ENCODE measurements around the gene PHPT1.
"Not testable (repeated sequence)": the region's sequence is repeated elsewhere in the genome, so short reads cannot be mapped to it uniquely, and the experiment has no call there.

The PHPT1 gene

GRCh38 chr9:136849038-136849959, at the start of gene PHPT1:
Gene PHPT1 (plus strand): TSS chr9:136849409. CDS start chr9:136849431, 22 bp downstream.
- peak; percentile 91 to 100 (median 96) for DNase-seq

- DNase-seq: peak; percentile 76 to 95 (median 89)
Observed at GRCh38 chr9:136799854-136800657, 49.2 kb upstream of the PHPT1 start.

DNA sequence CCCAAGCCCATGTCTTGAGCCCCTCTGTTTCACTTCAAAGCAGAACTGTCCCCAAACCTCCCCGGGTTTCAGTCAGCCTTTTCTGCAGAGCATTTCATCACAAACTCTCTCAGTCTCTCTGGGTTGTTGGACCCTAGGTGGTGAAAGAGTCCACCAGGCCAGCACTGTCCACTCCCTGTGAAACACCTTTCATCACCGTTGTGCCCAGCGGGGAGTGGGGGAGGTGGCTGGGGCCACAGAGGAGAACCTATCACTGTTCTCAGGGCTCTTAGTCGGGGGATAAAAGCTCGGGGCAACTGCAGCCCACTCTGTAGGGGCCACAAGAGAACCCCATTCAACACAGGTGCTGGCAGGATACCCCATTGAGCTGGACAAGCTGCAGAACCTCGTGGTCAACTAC, 46.9 kb upstream of the PHPT1 start:
- no peak for DNase-seq

DNA sequence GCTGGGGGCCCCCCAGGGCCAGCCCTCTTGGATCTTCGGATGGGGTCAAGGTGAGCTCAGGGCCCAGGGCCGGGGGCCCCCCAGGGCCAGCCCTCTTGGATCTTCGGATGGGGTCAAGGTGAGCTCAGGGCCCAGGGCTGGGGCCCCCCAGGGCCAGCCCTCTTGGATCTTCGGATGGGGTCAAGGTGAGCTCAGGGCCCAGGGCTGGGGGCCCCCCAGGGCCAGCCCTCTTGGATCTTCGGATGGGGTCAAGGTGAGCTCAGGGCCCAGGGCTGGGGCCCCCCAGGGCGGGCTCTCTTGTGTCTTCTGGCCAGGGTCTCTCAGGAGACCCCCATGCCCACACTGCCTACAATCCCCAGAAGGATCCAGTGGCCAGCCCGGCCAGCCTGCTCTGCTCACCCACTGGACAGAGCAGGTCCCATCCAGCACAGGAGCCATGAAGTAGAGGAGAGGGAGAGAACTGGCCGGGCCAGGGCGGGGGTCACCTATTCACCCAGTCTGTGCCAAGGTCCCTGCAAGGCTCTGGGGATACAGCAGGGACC, 46.1 kb upstream of the PHPT1 start:
- not testable (repeated sequence) for DNase-seq

DNA sequence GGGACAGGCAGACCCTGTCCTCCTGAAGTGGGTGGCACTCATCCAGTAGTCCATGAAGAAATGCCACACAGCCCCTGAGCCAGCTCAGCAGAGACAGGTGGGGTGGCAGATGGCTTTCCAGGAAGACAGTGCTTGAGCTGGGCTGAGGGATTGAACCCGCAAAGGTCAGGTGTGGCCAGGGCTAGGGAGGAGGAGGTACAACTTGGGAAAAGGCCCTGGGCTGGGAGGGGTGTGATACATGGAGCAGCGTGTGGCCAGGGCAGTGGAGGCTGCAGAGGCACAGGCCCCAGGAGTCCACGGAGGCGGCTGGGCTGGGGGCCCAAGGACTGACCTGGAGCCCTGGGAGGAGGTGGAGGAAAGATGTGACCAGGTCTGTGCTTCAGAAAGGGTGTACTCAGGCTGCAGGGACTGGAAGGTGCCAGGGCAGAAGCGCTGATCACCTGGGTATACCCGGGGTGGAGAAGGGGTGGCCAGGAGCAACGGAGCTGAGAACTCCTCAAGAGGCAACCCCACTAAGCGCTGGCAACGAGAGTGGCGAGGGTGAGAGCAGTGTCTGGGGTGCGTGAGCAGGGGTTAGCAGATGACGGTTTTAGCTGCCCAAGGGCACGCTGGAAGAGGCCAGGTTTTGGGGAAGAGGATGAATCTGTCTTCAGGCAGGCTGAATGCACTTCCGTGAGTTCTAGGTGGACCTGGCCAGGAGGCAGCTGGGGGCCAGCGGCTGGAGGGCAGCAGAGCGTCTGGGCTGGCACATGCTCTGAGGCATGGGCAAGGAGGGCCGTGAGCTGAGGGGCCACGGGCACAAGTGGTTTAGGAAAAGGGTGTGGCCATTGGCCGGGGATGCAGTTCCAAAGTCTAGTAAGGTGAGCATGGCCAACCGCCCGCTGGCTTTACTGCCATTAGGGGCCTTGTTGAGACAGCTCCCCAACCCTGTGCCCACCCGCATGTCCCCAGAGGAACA, 45.4 kb upstream of the PHPT1 start:
- no peak for DNase-seq

DNA sequence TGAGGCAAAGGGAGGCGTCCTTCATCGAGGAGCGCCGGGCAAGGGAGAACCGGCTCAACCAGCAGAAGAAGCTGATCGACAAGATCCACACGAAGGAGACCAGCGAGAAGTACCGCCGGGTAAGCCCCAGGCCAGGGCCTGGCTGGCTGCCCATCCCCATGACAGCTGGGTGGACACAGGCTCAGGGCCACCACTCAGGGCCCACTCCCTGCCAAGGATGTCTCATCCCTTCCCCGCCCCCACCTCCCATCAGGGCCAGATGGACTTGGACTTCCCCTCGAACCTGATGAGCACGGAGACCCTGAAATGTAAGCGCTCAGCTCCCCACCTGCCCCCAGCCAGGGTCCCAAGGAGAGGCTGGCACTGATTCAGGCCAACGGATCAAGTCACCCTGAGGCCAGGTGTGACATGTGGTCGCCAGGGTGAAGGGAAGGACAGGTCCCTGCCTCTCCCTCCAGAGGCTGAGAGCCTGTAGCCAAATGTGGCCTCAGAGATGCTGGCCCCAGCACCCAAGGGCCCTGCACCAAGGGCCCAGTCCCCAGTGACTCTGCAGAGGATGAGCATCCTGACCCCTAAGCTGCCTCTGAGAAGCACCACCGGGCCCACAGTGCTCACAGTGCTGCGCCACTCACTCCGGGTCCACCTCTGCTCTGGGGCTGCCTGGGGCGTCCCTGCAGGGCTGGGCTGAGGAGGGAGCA, 44.6 kb upstream of the PHPT1 start:
- no peak for DNase-seq

DNA sequence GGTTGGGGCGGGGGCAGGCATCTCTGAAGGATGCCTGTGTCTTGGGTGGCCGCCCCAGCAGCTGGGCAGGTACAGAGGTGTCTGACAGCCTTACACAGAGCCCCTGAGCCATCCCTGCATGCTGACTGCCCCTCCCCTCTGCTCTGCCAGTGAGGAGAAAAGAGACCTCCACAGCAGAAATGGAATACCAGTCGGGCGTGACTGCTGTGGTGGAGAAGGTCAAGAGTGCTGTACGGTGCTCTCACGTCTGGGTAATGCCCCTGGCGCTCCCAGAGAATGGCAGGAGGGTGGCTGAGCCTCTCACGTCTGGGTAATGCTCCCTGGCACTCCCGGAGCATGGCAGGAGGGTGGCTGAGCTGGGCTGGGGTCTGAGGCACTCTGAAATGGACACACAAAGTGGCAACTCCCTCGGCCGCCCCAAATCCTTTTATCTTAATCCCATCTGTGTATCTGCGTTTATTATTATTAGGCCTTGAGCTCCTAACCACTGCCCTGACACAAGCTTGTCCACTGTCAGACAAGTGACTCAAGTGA, 43.9 kb upstream of the PHPT1 start:
- DNase-seq: no peak

- DNase-seq: no peak
Observed at GRCh38 chr9:136806067-136806466, 43.1 kb upstream of the PHPT1 start.

DNA sequence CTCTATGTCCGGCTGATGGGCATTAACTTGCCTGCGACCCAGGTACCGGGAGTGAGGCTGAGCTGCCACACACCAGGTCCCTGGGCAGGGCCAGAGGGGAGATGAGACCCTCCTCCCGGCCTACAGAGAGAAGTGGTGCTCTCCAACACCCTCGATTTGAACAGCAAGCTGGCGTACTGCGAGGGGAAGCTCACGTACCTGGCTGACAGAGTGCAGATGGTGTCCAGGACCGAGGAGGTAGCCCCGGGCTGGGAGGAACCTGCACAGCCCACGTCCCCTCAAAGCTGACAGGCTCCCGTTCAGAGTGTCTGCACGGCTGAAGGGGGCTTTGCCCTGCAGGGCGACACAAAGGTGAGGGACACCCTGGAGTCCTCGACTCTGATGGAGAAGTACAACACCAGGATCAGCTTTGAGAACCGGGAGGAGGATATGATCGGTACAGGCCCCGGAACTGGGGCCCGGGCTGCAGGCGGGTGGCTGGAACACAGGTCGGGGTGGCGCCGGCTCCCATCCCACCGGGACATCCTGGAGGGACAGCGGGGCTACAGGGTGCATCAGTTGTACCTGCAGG, 42.5 kb upstream of the PHPT1 start:
- no peak for DNase-seq

DNA sequence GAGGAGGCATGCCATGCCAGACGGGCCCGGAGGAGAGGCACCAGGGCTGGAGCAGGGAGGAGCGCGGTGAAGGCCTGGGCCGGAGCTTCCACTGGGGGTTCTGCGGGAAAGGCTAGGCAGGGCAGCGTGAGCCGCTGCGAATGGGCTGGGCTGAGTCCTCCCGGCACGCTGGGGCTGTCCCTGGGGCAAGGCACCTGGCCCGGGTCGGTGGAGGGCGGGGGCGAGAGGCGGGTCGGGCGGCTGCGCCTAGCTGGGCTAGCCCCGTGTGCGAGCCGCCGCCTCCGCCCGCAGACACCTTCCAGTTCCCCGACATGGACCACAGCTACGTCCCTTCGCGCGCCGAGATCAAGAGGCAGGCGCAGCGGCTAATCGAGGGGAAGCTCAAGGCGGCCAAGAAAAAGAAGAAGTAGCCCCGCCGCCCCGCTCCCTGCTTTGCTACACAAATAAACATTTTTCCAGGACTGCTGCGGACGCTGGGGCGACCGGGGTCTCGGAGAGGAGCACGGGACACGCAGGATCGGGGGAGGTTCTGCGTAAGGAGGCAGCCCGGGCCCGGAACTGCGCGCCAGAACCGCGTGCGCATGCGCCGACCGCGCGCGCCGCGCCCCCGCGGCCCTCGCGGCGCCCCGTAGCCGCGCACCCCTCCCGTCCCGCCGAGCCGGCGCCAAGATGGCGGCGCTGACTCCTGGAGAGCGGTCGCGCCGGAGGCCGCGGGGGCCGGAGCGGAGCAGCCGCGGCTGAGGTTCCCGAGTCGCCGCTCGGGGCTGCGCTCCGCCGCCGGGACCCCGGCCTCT, 41.7 kb upstream of the PHPT1 start, which contains the start of gene RABL6:
Gene RABL6, plus strand, starts transcription at position 668 of the 794 bp plus-strand sequence. CDS start 249 bp downstream, outside the sequence.
- DNase-seq: peak; percentile 73 to 88 (median 78)

DNA sequence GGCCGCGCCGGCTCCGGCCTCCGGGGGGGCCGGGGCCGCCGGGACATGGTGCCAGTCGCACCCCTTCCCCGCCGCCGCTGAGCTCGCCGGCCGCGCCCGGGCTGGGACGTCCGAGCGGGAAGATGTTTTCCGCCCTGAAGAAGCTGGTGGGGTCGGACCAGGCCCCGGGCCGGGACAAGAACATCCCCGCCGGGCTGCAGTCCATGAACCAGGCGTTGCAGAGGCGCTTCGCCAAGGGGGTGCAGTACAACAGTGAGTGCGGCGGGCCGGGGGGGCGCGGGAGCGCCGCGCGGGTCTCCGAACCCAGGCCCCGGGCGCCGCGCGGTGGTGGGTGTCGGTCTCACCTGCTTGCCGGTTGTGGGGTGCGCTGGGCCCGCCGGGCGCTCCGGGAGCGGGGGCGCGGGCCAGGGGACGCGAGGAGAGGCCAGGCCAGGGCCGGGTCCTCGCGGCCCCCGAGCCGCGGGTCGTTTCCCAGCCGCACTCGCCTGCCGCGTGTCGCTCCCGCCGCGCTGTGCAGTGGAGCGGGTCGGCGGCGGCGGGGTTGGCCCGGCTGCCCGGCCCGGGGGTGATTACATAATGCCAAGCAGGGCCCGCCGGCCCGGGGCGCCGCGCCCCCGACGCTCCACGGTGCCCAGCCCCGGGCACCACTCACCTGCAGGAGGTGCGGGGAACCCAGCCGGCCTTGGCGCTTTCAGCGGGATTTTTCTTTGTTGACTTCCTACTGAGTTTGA, 41.0 kb upstream of the PHPT1 start:
- DNase-seq: peak; percentile 17 to 78 (median 46)

GRCh38 chr9:136808806-136809158, 40.4 kb upstream of the PHPT1 start:
- no peak for DNase-seq

DNA sequence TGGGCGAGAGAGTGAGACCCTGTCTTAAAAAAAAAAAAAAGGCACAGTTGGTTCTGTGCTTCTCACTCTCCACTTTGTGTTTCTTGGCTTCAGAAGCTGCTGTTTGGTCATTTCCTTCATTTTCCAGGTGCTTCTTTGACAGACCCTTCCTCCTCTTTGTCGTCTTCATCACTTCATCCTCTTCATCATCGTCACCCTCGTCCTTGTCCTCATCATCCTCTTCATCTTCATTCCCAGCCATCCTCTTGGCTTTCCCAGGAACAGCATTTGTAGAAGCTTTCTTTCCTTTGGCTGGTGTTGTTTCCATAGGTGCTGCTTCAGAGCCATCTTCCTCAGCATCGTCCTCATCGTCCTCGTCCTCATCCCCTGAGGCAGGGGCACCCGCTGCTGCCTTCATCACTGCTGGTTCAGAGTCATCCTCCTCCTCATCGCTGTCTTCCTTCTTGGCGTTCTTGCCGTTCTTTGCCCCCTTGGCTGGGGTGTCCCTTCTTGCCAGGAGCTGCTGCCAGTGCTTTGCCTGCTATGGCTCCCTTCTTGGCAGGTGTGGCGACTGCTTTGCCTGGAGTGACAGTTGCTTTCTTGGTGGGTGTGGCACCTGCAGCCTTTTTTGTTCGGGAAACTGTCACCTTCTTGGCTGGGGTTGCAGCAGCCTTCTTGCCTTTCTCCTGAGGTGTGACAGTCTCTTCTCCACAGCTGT, 34.3 kb upstream of the PHPT1 start:
- no peak for DNase-seq

DNA sequence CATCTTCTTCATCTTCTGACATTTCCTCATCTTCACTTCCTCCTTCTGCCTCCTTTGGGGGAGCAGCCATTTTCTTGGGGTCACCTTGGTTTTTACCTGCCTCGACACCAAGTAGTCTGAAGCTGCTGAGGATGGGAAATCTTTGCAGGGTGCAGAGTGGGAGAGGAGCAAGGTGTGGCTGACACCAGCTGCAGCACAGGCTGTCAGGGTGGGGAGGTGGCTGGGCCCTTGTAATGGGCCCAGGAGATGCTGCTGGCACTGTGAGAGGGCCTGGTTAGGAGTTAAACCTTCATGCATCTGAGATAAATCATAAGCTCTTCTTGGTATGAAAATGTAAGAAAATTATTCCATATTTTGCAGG, 33.8 kb upstream of the PHPT1 start:
- no peak for DNase-seq

GRCh38 chr9:136820971-136821825, 28.0 kb upstream of the PHPT1 start:
- no peak for DNase-seq

GRCh38 chr9:136821826-136822544, 27.2 kb upstream of the PHPT1 start:
- no peak for DNase-seq

Measured in stimulated activated naive CD4-positive, alpha-beta T cell (primary cell).